Measurements from ENCODE around the gene DOK5.
"Not testable (repeated sequence)": the region's sequence is repeated elsewhere in the genome, so short reads cannot be mapped to it uniquely, and the experiment has no call there.

Gene DOK5

DNA sequence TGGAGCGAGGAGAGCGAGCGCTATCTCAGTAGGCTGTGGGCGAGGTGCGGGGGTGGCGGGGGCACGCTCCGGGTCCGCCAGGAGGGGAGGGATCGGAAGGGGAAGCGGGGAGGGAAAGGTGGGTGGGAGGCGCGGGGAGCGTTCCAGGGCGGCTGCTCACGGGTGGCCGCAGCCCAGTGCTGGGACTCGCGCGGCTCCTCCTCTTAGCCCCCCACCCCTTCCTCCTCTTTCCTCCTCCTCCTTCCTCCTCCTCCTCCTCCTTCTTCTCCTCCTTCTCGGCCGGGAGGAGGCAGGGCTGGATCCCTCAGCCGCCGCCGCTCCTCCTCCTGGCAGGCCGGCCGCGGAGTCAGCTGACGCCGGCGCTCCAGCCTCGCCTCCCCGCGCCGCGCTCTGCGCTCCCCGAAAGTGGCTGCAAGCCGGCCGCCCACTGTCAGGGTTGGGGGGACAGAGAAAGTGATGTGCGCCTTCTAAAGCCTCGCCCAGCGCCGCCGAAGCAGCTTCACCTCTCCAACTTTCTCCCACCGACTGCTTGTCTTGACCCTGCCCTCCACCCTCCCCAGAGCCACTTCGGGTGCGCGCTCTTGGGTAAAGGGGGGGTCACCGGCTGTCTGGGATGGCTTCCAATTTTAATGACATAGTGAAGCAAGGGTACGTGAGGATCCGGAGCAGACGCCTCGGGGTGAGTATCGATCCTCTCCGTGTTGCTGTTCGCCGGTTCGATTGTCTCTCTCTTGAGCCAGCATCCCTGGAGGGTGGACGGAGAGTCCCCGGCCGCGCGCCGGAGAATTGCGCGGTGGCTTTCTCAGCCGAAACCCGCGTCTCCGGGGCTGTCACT lies at the start of gene DOK5:
TSS of gene DOK5 (plus strand) at position 260 of the 835 bp plus-strand sequence. CDS start at position 614, 354 bp downstream.
- in situ Hi-C loops (cut with HindIII; ENCODE audit: low pct_ligation_motif_present, low pct_unique_long_range_greater_than_20kb, low sequenced_read_pairs): no loop called here
- no peak for DNase-seq

DNA sequence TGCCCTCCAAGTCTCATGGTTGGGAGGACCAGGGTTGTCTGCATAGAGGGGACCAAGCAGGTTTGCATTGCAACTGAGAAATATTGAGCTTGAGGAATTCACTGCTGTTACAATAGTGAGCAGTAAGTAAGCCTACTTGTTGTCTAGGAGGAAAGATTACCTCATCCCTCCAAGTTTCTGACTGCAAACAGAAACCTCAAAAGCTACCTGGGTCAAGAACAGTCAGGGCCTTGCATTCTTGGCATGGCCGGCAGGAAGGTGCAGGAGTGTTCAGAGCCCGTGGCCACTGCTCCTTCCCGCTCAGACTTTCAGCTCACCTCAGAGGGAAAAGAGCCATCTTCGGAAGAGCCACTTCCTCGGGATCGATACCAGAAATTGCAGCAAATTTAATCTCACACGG lies 46.0 kb upstream of the DOK5 start:
- in situ Hi-C loops (cut with HindIII; ENCODE audit: low pct_ligation_motif_present, low pct_unique_long_range_greater_than_20kb, low sequenced_read_pairs): no loop called here
- DNase-seq: no peak

DNA sequence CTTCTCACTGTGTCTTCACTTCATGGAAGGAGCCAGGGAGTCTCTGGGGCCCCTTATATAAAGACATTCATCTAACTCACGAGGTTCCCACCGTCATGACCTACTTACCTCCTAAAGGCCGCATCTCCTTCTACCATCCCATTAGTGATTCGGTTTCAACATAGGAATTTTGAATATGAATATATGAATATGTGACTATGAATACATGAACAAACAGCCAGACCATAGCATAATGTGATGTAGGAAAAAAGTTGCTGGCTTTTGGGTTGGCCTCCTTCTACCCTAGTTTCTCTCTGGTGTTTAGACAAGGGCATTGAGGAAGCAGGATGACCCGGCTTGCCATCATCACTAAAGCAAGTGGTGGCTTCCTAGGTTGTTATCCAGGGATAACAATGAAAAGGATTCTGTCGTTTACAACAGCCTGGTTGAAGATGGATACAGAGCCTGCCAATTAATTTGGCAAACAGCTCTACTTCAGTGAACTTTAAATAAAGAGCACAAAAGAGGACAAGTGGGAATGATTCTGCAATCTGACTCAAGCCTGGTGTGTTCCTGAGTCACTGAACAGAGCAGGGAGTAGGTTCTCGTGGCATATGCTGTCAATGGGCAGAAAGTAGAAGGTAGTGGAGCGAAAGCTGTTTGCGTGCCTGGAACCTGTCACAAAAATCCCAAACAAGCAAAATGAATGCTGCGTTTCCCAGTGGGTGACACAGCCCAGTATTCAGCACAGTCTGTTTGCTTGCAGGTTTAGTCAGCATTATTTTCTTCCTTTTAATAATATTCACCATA lies 44.0 kb upstream of the DOK5 start:
- in situ Hi-C loops (cut with HindIII; ENCODE audit: low pct_ligation_motif_present, low pct_unique_long_range_greater_than_20kb, low sequenced_read_pairs): no loop called here
- no peak for DNase-seq

DNA sequence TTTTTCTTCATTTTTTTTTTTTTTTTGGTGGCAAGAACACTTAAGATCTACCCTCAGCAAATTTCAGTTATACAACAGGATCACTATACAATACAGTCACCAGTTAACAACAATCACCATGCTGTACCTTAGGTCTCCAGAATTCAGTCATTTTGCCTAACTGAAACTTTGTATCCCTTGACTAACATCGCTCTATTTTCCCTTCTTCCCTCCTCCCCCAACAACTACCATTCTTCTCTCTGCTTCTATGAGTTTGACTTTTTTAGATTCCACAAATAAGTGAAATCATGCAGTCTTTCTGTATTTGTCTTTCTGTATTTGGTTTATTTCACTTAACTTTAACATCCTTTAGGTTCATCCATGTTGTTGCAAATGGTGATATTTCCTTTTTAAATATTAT lies 42.4 kb upstream of the DOK5 start:
- no peak for DNase-seq
- in situ Hi-C loops (cut with HindIII; ENCODE audit: low pct_ligation_motif_present, low pct_unique_long_range_greater_than_20kb, low sequenced_read_pairs): no loop called here

DNA sequence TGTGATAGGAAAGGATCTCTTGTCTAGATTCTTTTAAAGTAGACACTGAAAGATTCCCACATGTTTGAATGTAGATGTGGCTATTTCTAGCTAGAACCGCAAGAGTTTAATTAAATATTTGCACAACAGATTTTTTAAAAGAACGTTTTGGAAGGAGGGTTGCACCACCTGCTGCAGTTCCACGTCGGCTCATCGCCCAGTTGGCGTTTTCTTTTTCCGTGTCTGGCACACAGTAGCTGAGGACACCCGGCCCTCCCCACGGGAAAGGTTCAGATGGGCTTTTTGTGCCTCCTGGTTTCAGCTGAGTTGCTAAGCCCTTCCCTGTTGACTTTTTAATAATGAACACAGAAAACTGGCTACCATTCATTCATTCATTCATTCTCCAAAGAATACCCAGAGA lies 41.8 kb upstream of the DOK5 start:
- no peak for DNase-seq

DNA sequence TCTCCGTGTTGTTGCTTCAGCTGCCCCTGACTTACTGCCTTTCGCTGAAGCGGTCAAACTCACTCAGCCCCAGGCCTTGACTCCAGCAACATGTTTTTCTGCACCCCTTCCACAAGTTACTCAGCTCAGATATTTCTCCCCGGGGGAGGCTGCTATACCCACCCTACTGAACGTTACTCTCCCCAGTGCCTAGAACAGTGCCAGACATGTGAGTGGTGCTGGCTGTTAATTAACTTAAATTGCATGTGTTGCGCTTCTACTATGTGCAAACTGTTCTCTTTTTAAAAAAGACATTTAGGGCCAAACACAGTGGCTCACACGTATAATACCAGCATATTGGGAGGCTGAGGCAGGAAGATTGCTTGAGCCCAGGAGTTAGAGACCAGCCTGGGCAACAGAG lies 41.2 kb upstream of the DOK5 start:
- in situ Hi-C loops (cut with HindIII; ENCODE audit: low pct_ligation_motif_present, low pct_unique_long_range_greater_than_20kb, low sequenced_read_pairs): no loop called here

More for the DNA sequence above, 41.8 kb upstream of the DOK5 start:
- in situ Hi-C loops (cut with HindIII; ENCODE audit: low pct_ligation_motif_present, low pct_unique_long_range_greater_than_20kb, low sequenced_read_pairs): no loop called here

DNA sequence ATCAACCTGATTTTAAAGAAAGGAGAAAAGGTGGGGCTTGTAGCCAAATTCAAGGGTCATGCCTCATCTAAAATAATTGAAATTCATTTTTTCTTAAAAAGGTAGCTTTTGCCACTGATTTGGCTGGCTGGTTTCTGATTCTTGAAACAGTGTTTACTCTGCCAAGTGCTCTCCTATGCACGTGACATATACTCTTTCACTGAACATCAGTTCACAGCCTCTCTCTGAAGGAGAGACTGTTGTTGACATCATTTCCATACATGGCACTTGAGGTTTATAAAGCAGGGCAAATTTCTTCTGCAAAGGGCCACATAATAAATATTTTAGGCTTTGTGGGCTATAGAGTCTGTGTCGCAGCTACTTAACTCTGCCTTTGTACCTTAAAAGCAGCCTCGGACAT lies 40.4 kb upstream of the DOK5 start:
- DNase-seq: no peak
- in situ Hi-C loops (cut with HindIII; ENCODE audit: low pct_ligation_motif_present, low pct_unique_long_range_greater_than_20kb, low sequenced_read_pairs): no loop called here

More for the DNA sequence above, 41.2 kb upstream of the DOK5 start:
- no peak for DNase-seq

DNA sequence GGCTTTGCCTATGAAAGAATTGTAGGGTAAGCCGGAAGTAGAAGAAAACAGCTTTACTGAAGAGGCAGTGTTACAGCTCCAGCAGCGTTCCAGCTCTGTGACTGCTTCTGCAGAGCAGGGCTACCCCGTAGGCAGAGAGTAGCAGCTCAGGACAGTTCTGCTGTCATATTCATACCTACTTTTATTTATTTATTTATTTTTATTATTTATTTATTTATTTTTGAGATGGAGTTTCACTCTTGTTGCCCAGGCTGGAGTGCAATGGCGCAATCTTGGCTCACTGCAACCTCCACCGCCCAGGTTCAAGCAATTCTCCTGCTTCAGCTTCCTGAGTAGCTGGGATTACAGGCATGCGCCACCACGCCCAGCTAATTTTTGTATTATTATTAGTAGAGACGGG lies 39.0 kb upstream of the DOK5 start:
- DNase-seq; in situ Hi-C loops (cut with HindIII; ENCODE audit: low pct_ligation_motif_present, low pct_unique_long_range_greater_than_20kb, low sequenced_read_pairs): not testable (repeated sequence)

DNA sequence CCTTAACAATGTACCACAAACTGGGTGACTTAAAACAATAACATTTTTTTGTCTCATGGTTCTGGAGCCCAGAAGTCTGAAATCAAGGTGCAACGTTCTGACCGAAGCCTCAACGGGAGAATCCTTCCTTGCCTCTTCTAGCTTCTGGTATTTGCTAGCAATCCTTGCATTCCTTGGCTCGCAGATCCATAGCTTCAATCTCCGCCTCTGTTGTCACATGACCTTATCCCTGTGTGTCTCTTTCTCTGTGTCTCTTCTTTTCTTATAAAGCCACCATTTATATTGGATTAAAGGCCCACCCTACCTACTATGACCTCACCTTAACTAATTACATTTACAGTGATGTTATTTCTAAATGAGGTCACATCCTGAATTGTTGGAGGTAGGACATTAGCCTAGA lies 37.2 kb upstream of the DOK5 start:
- no peak for DNase-seq
- in situ Hi-C loops (cut with HindIII; ENCODE audit: low pct_ligation_motif_present, low pct_unique_long_range_greater_than_20kb, low sequenced_read_pairs): no loop called here

DNA sequence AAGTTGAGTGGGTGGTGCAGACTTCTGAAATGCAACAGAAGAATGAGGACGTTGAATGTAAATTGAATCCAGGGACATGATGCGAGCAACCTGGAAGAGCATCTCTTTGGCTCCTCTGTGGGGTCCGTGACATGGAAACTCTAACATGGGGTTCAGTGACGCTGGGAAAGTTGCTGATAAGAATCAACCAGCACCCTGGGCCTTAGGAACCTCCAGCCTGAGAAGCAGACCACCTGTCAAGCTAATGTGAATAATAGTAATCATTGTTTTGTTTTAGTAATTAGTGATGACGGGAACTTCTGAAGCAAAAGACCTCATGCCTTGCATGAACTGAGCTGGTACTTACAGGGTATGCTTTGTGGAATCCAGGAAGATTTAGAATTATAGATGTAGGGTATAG lies 25.2 kb upstream of the DOK5 start:
- DNase-seq: no peak
- in situ Hi-C loops (cut with HindIII; ENCODE audit: low pct_ligation_motif_present, low pct_unique_long_range_greater_than_20kb, low sequenced_read_pairs): no loop called here

DNA sequence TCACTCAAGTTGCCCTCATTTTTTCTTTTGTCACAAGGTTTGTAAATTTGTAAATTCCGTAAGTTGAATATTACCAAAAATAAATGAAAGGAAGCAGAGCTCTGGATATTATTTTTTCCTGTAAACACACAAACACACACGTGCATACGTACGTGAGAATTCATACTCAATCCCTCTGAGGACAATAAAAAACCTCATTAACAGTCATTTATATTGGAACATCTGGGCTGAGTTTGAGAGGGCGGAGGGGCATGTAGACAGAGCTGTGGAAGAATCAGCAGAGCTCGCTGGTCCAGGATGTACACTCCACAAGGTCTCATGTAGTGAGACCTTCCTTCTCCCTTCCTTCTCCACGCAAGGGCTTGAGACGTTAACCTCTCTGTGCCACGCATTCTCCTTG lies 24.2 kb upstream of the DOK5 start:
- DNase-seq: no peak
- in situ Hi-C loops (cut with HindIII; ENCODE audit: low pct_ligation_motif_present, low pct_unique_long_range_greater_than_20kb, low sequenced_read_pairs): no loop called here

DNA sequence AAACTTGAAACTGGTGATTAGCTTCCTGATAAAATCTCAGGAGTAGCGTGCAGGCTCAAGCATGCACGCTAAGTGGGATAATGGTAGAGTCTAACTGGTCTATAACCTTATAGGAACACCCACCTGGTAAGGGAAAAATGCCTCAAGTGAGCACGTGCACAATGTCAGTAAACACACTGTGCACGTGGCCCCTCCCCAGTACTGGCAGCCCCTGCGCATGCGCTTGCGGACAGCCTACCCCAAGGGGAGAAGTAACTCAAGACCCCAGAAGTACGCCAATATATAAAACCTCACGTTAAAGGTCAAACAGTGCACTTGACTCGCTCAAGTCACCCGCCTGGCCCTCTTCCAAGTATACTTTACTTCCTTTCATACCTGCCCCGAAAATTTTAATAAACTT lies 23.1 kb upstream of the DOK5 start:
- in situ Hi-C loops (cut with HindIII; ENCODE audit: low pct_ligation_motif_present, low pct_unique_long_range_greater_than_20kb, low sequenced_read_pairs): no loop called here

DNA sequence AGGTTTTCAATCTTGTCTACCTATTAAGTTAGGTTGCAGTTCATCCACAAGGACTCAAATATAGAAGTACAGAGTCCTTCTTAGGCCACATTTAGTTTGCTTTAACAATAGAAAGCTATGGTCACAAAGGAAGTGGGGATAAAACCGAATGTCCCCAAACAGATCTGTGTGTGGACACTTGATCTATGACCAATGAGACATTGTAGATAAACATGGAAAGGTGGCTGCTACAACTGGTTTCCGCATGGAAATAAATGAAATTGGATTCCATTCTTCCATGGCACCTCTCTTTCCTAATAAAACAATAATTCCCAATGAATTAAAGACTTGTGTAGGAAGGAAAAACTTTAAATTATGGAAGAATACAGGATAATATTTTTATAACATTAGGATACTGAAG lies 20.4 kb upstream of the DOK5 start:
- in situ Hi-C loops (cut with HindIII; ENCODE audit: low pct_ligation_motif_present, low pct_unique_long_range_greater_than_20kb, low sequenced_read_pairs): no loop called here
- no peak for DNase-seq

More for the DNA sequence above, 23.1 kb upstream of the DOK5 start:
- no peak for DNase-seq

DNA sequence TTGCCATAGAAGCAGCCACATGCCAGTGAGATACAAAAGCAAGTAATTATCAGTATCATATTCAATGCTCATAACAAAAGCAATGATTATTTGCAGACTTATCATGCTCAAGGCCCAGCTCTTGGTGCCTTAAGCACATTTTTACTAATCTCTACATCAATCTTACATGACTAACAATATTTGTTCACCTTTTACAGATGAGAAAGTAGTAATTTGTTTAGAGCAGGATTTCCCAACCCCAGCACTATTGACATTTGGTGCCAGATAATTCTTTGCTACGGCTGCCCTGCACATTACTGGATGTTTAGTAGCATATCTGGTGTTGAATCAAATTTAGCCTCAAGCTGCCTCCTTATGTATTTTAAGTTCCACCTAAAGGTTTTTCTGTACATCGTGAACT lies 19.0 kb upstream of the DOK5 start:
- in situ Hi-C loops (cut with HindIII; ENCODE audit: low pct_ligation_motif_present, low pct_unique_long_range_greater_than_20kb, low sequenced_read_pairs): no loop called here
- no peak for DNase-seq

DNA sequence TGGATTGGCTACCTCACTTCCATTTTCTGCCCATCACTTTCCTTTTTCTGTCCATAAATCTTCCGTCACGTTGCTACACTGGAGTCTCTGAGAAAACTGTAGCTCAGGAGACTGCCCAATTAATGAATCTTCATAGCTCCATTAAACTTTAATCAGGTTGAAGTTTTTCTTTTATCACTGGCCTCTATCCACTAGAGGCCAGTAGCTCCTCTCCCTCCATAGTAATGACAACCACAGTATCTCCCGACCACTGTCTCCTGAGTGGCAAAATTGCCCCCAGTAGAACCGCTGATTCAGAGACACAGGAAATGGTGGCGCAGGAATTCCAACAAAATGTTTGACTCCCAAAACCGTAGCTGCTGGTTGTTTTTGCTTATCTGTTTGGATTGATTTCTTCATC lies 18.4 kb upstream of the DOK5 start:
- DNase-seq: no peak
- in situ Hi-C loops (cut with HindIII; ENCODE audit: low pct_ligation_motif_present, low pct_unique_long_range_greater_than_20kb, low sequenced_read_pairs): no loop called here

DNA sequence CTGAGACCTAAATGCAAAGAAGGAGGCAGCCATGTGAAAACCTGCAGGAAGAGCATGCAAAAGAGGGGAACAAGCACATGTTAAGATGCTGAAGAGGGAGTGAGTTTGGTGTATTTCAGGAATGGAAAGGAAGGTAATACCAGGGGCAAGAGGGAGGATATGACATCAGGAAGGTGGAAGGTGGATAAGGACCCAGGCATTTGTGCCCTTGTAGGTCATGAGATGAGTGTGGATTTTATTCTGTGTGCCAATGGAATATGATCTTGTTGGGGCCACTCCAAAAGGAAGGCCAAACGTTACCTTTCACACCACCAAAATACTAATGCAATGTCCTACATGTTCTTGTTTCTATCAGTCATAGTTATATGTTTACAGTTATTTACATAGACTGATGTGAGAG lies 17.2 kb upstream of the DOK5 start:
- in situ Hi-C loops (cut with HindIII; ENCODE audit: low pct_ligation_motif_present, low pct_unique_long_range_greater_than_20kb, low sequenced_read_pairs): no loop called here
- no peak for DNase-seq

DNA sequence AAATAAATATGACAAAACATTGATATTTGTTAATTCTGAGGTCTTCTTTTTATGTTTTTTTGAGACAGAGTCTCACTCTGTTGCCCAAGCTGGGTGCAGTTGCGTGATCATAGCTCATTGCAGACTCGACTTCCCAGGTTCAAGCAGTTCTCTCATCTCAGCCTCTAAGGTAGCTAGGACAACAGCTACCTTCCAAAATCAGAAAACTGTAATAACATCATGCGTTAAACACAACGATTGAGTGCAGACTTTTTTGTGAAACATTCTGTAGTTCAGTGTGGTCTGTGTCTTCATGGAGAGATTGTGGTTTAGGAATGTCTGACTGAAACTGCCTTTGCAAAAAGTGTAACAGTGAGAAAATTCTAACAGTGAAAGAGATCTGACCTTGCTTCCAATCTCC lies 16.1 kb upstream of the DOK5 start:
- in situ Hi-C loops (cut with HindIII; ENCODE audit: low pct_ligation_motif_present, low pct_unique_long_range_greater_than_20kb, low sequenced_read_pairs): no loop called here
- DNase-seq: no peak

DNA sequence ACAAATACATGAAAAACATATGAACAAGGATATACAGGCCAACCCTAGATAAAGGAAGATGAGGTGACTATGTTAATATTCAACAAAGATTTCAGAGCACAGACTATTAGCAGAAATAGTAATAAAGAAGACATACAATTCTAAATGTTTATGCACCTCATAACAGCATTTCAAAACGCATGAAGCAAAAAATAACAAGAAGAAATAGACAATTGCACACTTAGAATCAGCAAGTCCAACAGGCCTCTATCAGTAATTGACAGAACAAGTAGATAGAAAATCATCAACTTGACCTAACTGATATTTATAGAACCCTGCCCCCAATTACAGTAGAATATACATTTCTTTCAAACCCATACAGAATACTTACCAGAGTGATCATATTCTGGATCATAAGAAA lies 11.4 kb upstream of the DOK5 start:
- in situ Hi-C loops (cut with HindIII; ENCODE audit: low pct_ligation_motif_present, low pct_unique_long_range_greater_than_20kb, low sequenced_read_pairs): no loop called here

DNA sequence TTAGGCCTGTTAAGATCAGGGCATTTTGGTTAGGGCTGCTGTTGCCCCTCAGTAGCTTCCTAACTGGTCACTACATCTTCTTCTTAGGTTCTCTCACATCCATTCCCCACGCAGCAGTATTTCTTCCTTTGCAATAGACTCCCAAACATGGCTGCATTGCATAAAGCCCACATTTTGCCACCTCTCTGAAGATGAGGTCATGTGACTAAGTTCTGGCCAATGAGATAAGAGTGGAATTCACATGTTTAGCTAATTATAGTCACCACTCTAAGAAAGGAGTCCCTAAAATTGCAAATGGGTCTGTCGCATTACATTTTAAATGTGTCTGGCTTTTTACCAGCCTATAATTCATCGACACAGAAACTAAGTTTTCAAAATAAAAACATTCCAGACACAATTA lies 9.3 kb upstream of the DOK5 start:
- no peak for DNase-seq

More for the DNA sequence above, 11.4 kb upstream of the DOK5 start:
- DNase-seq: no peak

DNA sequence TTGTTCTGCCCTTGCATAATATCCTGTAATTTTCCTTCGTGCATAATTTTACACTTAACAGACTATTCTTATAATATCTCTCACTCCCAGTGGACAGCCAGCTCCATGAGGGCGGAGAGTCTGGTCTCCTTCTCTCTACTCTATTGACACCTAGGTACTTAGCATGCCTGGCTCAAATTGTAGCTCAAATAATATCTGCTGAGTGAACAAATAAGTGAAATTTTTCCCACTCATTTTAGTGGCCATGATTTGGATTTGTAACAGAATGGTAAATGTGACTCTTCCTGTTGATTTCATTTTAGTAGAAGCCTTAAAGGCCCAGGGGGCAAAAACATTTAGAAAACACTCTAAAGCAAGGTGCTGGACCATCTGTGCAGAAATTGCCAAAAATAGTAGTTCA lies 7.8 kb upstream of the DOK5 start:
- no peak for DNase-seq
- in situ Hi-C loops (cut with HindIII; ENCODE audit: low pct_ligation_motif_present, low pct_unique_long_range_greater_than_20kb, low sequenced_read_pairs): no loop called here

More for the DNA sequence above, 9.3 kb upstream of the DOK5 start:
- in situ Hi-C loops (cut with HindIII; ENCODE audit: low pct_ligation_motif_present, low pct_unique_long_range_greater_than_20kb, low sequenced_read_pairs): no loop called here
